Breast epithelium (tissue), 4 donors: ENCODE data around the gene UST. TPM values are rescaled to one million over a fixed set of nuclear protein-coding genes. Genes with fewer than 3 reads are reported as not detected.

Experiments
- DNase-seq, 2 donors: peaks; one replicate each; pipeline ENCODE4 v3.0.0-alpha.2; 2019; ENCODE audit warnings: low spot score in 2 of 2
- H3K27ac ChIP-seq, 2 donors: fragments of 200-600 bp; sonication (generic) in 1 of 2; one replicate each; pipeline ENCODE4 v1.5.1; 2016 to 2019; ENCODE audit warnings: mild to moderate bottlenecking in 1 of 2
- H3K27me3 ChIP-seq, 2 donors: fragments of 200-600 bp; sonication (generic) in 1 of 2; one replicate each; pipeline versions ENCODE4 v1.5.1 to v1.6.0; 2017 to 2019; ENCODE audit warnings: control low read depth in 1 of 2, mild to moderate bottlenecking in 1 of 2
- H3K36me3 ChIP-seq: fragments of 200-600 bp; one replicate; pipeline ENCODE4 v1.5.1; 2019
- H3K4me1 ChIP-seq, 2 donors: fragments of 200-600 bp; sonication (generic); one replicate each; pipeline ENCODE4 v1.5.1; 2016 to 2019; ENCODE audit warnings: control low read depth in 1 of 2
- H3K4me3 ChIP-seq, 3 donors: fragments of 200-600 bp; sonication (generic); 1 replicate in 2 of 3; 2 replicates in 1 of 3; pipeline ENCODE4 v1.5.1; 2016 to 2019; ENCODE audit warnings: mild to moderate bottlenecking in 3 of 3, moderate library complexity in 2 of 3
- H3K9me3 ChIP-seq, 2 donors: fragments of 200-600 bp; sonication (generic) in 1 of 2; one replicate each; pipeline ENCODE4 v1.5.1; 2016 to 2019; ENCODE audit warnings: control low read depth in 1 of 2
- POLR2A ChIP-seq: fragments of 450-650 bp; IDR thresholded peaks from one replicate; pipeline ENCODE4 v1.6.1; 2016; ENCODE audit warnings: antibody characterized with exemption, mild to moderate bottlenecking, moderate library complexity
- POLR2AphosphoS5 ChIP-seq, 3 donors: sonication (generic); formaldehyde crosslinking; IDR thresholded peaks; one replicate each; pipeline ENCODE4 v1.6.1; 2017; ENCODE audit warnings: antibody characterized with exemption in 3 of 3
- intact Hi-C: fragments of 100-400 bp; cut with DNase I; formaldehyde crosslinking; loops from one replicate; pipeline ENCODE4 v1.15.1; 2023; ENCODE audit warnings: low total_unique reads
- total RNA-seq, 3 donors: library from RNA; depleted of rRNA; stranded (reverse); fragments of >200 nt; gene quantifications; one replicate each; pipeline ENCODE4 v1.1.0, GENCODE V29; 2016
- TF ChIP-seq, protein P1 (sequence below), 3 donors: fragments of 450-650 bp; IDR thresholded peaks; one replicate each; pipeline ENCODE4 v1.5.1; 2016 to 2017; ENCODE audit warnings: antibody characterized with exemption in 3 of 3, mild to moderate bottlenecking in 3 of 3, moderate library complexity in 3 of 3

Gene UST
- total RNA-seq, 3 donors from 2014 or later, result 10.5 to 28.8 (median 13.2) TPM

DNA sequence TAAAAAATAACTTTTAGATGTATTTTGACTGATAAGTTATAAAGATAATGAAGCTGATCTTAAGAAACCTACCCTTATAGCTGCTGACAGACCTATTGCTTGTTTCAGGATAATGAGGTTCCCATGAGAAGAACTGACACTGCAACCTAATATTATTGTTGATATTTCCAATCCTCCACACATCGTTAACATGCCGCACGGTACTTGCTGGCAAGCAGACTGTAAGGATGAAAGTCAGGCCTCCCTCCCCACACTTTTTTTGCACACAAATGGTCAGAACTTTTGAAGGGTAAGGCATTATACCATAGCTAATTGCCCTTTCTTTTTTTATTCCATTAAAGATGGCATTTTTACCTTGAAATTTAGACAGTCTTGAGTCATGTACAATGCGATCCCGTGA is 210.9 kb downstream of the UST start:
- Histone ChIP-seq H3K4me3 (no peak overlapping the region), H3K27me3 (no peaks in the 10 kb centered on the region), H3K4me1 (no peaks in the 10 kb centered on the region), H3K36me3 (no peaks in the 10 kb centered on the region), H3K9me3 (no peaks in the 10 kb centered on the region), H3K27ac (no peak overlapping the region)
- TF ChIP-seq, protein P1, sequence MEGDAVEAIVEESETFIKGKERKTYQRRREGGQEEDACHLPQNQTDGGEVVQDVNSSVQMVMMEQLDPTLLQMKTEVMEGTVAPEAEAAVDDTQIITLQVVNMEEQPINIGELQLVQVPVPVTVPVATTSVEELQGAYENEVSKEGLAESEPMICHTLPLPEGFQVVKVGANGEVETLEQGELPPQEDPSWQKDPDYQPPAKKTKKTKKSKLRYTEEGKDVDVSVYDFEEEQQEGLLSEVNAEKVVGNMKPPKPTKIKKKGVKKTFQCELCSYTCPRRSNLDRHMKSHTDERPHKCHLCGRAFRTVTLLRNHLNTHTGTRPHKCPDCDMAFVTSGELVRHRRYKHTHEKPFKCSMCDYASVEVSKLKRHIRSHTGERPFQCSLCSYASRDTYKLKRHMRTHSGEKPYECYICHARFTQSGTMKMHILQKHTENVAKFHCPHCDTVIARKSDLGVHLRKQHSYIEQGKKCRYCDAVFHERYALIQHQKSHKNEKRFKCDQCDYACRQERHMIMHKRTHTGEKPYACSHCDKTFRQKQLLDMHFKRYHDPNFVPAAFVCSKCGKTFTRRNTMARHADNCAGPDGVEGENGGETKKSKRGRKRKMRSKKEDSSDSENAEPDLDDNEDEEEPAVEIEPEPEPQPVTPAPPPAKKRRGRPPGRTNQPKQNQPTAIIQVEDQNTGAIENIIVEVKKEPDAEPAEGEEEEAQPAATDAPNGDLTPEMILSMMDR (IDR thresholded peaks at IDR 0.05), result no peak
- TF ChIP-seq POLR2AphosphoS5 (IDR thresholded peaks at IDR 0.05) (no peak), POLR2A (no peak)
- intact Hi-C loops, result no loop called here
- no peak for DNase-seq

- Histone ChIP-seq H3K27ac (no peak overlapping the region), H3K27me3 (no peaks in the 10 kb centered on the region), H3K9me3 (no peaks in the 10 kb centered on the region), H3K4me1 (no peaks in the 10 kb centered on the region), H3K4me3 (no peak overlapping the region), H3K36me3 (no peaks in the 10 kb centered on the region)
- TF ChIP-seq, protein P1 (IDR thresholded peaks at IDR 0.05), result no peak
- TF ChIP-seq POLR2A, result no peak
- TF ChIP-seq POLR2AphosphoS5 (IDR thresholded peaks at IDR 0.05), result no peak
- DNase-seq, result no peak
- intact Hi-C loops, result no loop called here
Measured at GRCh38 chr6:148959008-148959407, 212.2 kb downstream of the UST start.

DNA sequence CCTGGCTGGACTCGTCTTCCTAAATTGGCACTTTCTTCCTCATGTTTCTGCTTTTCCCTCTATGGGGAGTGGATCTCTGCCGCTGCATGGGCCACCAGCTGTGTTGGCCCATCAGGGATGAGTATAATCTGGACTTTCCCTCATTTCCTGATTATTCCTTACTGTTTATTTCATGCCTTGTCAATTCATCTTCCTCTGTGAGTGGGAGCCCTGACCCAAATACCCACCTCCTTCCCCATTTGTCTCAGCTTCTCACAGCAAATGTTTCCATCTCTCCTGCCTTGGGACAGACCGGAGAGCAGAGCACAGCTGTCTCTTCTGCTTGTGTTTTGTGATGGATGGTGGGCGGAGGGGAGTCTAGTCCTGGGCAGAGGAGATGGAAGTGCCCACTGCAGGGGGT is 212.7 kb downstream of the UST start:
- no peak for DNase-seq
- no peak overlapping the region for H3K4me3 ChIP-seq
- H3K27ac ChIP-seq, result no peak overlapping the region
- TF ChIP-seq POLR2A, result no peak
- TF ChIP-seq, protein P1 (IDR thresholded peaks at IDR 0.05), result no peak
- H3K36me3 ChIP-seq, result no peaks in the 10 kb centered on the region
- intact Hi-C loops, result no loop called here
- no peaks in the 10 kb centered on the region for H3K27me3 ChIP-seq
- no peaks in the 10 kb centered on the region for H3K4me1 ChIP-seq
- H3K9me3 ChIP-seq, result no peaks in the 10 kb centered on the region

GRCh38 chr6:148962854-148963515 is 216.2 kb downstream of the UST start:
- H3K4me3 ChIP-seq, result no peak overlapping the region
- H3K27ac ChIP-seq, result no peak overlapping the region
- no peak for TF ChIP-seq POLR2AphosphoS5 (IDR thresholded peaks at IDR 0.05)
- TF ChIP-seq POLR2A, result no peak
- TF ChIP-seq, protein P1 (IDR thresholded peaks at IDR 0.05), result no peak
- no peaks in the 10 kb centered on the region for H3K9me3 ChIP-seq
- H3K36me3 ChIP-seq, result no peaks in the 10 kb centered on the region
- no peaks in the 10 kb centered on the region for H3K27me3 ChIP-seq
- DNase-seq, result no peak
- intact Hi-C loops, result loop anchor here (10.0 kb wide), 1 partner anchor 1718 kb away; no protein-coding TSS in a partner anchor
- no peaks in the 10 kb centered on the region for H3K4me1 ChIP-seq

- Histone ChIP-seq H3K27me3 (no peaks in the 10 kb centered on the region), H3K9me3 (no peaks in the 10 kb centered on the region), H3K36me3 (no peaks in the 10 kb centered on the region), H3K4me1 (no peaks in the 10 kb centered on the region), H3K4me3 (no peak overlapping the region), H3K27ac (no peak overlapping the region)
- no peak for DNase-seq
- no peak for TF ChIP-seq POLR2A
- TF ChIP-seq, protein P1 (IDR thresholded peaks at IDR 0.05), result no peak
- TF ChIP-seq POLR2AphosphoS5 (IDR thresholded peaks at IDR 0.05), result no peak
- intact Hi-C loops, result loop anchor here (1.0 to 10.0 kb wide), 2 partner anchors 27 to 1719 kb away; no protein-coding TSS in a partner anchor
Measured at GRCh38 chr6:148963738-148964137, 216.9 kb downstream of the UST start.
